GM21737 (cell line): ENCODE results near the gene MAP3K21.

Experiments used
- ATAC-seq: cut with Tn5 transposase; IDR thresholded peaks from one replicate; pipeline ENCODE4 v1.9.1; 2021; ENCODE audit warnings: mild to moderate bottlenecking, moderate library complexity; ENCODE audit not compliant: unreplicated experiment

MAP3K21 gene

DNA sequence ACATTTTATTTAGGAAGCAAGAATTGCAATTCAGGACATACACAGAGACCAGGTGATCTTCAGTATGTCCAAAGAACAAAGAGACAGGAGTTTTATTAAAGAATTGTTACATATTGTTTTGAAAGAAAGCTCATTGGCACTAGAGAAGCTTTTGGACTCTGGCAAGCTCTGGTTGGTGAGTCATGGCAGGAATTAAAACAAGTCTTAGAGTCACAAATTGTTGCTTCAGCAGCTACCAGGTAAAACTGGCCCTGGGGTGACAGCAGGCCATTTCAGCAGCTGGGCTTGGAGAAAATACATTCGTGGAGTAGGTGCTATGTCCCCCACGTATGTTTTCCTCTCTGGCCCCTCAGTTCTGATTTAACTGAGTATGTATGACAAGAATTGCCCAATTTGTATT lies 58.8 kb downstream of the MAP3K21 start:
- no peak for ATAC-seq

DNA sequence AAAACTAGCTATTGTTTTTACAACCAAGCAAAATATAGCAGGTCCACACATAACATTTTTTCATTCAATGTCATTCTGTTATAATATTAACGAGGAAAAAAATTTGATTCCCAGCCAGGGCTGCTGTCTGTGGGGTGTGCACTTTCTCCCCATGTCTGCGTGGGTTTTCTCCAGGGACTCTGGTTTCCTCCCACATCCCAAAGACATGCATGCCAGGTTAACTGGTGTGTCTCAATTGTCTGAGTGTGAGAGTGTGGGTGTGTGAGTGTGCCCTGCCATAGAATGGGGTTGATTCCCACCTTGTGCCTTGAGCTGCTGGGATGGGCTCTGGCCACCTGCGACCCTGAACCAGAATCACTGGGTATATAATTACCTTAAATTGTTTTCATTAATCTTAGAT lies 60.1 kb downstream of the MAP3K21 start:
- no peak for ATAC-seq

DNA sequence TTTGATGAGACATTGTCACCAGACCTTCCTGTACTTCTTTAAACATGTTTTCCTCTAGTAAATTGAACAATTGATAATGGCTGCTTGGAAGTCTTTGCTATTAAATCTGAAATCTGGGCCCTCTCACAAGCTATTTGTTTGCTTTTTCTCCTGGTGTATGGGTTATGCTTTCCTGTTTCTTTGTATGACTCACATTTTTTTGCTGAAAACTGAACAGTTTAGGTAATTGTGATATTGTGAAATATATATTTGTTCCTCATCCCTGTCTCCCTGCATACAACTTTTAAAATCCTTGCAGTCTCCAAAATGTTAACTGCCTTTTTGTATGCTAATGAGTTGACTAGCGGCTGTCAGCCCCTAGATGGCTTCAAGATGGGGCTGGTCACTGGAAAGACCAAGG lies 61.6 kb downstream of the MAP3K21 start:
- no peak for ATAC-seq

DNA sequence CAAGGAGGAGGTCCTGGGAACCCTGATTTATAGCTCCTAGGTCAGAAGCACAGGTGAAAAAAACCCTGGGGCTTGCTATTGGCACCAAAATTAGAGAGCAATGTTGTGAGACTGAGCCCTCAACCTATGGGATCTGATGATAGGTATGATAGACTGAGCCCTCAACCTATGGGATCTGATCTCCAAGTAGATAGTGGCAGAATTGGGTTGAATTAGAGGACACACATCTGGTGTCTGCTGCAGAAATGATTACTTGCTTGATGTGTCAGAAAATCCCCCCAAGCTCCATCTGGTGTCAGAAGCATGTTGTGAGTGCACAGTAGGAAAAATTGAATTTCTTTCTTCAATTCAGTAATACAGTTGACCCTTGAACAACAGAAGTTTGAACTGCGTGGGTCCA lies 62.4 kb downstream of the MAP3K21 start:
- ATAC-seq = no peak

DNA sequence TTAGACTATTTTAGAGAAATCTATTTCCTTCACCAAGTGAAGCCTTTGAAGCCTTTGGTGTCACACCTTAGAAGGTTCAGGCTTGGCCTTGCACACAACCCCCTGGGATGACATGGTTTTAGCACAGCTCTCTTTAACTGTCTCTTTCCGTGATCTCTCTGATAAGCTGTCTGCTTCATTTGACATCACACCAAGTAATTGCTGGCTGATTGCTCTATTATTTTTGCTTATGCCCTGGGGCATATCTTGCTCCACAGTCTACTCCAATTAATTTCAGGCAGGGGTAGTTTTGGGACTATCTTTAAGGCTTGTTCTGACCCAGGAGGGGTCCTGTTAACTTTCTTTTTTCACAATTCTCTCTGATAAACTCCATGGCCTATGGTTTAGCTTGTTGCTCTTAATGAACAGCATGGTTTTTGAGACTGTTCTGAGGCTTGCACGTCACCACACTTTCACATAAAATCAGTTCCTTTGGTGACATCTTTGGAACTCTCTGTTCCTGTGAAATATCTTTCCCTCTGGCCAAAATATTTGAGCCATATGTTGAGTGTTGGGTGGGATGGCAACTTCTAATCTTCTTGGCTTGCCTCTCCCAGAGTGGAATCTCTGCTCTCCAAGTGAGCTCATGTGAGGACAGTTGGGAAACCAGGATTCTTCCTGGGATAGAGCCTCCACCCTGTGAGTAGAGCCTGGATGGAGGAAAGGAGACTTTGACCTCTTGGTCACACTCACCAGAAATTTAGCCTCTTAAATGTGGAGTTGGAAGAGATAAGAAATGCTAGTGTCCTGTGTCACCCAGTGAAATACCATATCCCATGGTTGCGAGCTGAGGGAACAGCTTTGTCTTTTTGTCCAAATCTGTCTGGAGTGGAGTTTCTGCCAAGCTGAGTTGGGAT lies 63.6 kb downstream of the MAP3K21 start:
- ATAC-seq = no peak

DNA sequence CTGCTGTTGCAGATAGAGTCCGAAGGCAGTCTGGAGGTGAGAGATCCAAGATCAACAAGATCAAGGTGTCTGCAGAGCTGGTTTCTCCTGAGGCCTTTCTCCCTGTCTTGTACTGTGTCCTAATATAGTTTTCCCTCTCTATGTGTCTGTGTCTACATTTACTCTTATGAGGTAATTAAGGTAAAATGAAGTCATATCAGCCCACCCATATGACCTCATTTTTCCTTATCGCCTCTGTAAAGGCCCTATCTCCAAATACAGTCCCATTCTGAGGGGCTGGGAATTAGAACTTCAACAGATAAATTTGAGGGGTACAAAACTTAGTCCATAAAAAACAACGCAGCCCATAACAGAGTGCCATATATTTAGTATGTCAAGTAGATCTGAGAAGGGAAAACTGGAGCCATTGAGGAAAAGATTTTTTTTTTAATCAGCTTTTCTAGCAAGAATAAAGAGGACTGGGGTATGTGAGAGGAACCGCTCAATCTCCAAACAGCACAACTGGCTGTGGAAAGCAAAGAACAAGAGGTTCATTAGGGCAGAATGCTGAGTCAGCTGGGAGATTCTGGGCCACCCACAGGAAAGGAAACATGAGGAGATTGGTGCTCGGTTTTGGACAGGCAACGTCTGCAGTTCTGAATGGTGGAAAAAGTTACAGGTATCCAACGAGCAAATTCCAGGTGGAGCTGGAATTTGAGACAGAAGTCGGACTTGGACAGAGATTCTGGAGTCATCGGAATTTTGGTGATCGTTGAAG lies 65.7 kb downstream of the MAP3K21 start:
- no peak for ATAC-seq

DNA sequence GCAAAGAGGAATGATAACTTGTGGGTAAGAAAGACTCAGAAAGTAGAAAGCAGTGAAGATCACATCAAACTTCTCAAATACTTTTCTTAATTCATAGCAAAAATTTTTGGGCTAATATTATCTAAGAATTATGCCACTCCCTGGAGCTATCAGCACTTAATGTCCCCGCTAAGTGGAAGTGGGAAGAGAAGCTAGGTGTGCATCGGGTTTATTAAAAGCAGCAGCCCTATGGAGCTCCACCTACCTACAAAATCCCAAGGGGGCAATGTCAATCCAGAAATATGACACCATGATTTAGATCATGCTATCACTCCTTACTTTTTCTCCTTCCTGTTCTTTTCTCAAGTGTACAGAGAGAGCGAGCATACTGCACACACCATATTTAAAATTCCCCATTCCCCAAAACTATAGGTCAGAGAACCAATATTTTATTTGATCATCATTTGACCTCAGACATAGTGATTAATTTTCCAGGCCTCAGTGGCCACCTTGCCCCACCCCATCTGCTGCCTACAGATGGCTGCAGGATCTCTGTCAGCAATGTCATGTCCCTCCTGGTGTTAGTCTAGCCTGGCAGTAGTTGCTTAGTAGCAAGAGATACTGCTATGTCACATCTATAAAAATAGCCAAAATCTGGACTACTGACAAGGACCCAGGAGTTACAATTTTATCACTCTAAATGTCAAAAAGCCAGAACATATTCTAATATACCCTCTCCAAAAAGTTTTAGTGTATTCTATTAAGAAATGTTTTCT lies 66.6 kb downstream of the MAP3K21 start:
- ATAC-seq = no peak

DNA sequence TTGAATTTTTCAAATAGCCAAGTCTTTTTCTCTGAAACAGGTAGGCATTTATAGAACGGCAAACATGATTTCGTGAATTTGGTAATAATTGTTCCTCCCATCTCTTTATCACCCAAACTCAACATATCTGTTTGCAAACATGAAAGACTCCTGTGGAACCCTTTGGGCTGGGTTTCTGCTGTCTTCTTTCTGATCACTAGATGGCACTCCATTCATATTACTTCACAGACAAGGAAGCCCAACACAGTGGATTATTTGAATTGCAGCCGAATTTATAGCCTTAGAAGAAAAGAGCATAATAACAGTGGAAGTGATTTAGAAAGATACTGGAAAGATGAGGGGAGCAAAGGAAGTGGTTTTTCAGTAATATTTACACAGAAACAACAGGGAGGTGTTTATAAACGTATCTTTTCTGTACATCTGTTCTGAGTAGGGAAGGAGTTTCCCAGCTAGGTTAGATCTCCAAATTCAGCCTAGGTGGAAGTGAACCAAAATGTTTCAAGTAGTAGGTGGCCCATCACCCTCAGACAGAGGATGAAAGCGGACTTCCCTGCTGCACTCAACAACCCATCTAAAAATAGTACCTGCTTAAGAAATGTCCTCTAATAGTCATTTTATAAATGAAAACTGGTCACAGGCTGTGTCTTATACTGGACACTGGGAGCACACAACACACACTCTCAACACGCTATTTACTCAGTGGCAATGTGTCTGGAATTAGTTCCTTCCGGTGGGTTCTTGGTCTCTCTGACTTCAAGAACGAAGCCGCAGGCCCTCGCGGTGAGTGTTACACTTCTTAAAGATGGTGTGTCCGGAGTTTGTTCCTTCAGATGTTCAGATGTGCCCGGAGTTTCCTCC lies 67.6 kb downstream of the MAP3K21 start:
- no peak for ATAC-seq

DNA sequence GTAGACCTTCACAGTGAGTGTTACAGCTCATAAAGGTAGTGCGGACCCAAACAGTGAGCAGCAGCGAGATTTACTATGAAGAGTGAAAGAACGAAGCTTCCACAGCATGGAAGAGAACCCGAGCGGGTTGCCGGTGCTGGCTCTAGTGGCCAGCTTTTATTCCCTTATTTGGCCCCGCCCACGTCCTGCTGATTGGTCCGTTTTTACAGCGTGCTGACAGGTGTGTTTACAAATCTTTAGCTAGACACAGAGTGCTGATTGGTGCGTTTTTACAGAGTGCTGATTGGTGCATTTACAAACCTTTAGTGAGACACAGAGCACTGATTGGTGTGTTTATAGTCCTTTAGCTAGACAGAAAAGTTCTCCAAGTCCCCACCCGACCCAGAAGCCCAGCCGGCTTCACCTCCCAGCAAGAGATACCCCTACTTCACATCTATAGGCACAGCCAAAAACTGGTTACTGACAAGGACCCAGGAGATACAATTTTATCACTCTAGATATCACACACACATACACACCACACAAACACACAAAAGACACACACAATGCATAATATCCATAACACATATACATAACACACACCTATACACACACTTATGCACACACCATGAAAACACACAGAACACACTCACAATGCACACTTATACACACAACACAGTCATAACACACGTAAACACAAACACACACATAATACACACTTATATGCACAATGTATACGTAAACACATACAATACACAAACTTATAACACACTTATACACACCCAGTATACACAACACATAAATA lies 68.5 kb downstream of the MAP3K21 start:
- no peak for ATAC-seq

DNA sequence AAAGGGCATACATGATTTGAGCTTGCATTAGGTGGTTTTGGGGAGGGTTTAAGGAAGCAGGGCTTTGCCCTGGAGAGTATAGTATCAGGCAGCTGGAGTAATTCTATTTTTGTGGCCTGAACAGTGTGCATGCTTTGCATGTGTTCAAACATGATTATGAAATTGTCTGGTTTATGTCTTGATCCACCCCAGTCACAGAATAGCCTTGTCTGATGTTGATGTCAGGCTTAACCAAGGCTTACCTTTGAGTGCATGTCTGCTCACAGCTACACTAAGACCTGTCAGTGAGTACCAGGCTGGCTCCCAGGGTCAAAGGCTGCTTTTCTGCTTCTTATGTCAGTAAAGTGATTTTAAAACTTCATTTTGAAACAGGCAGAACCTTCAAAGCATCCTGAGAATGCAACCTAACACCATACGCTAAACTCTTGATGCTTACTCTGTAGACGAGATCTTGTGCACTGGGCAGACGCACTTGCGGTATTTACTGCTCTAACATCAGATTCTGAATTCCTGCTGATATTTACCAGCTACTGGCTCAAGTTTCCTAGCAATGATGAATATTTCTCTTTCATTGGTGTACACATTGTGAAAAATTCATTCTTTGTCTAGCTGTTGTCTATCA lies 78.9 kb downstream of the MAP3K21 start:
- no peak for ATAC-seq

DNA sequence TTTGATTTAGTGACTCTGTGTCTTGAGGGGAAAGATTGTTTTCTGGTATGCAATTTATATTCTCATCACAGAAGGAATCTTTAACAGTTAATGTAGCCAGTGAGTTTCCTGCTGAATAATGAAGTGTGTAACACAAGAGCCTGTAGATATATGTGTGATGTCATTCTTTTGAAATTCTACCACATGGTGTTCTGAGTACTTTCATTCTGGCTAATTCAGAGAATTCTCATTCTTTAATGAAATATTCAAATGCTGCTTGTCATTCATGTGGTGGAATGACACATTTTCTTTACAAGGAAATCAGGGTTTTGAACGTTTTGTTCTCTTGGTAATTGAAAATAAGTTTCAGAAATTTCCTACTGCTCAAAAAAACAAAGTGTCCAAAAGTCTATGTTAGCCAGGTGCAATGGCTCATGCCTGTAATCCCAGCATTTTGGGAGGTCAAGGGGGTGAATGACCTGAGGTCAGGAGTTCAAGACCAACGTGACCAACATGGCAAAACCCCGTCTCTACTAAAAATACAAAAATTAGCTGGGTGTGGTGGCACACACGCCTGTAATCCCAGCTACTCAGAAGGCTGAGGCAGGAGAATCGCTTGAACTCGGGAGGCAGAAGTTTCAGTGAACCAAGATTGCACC lies 79.6 kb downstream of the MAP3K21 start:
- no peak for ATAC-seq

DNA sequence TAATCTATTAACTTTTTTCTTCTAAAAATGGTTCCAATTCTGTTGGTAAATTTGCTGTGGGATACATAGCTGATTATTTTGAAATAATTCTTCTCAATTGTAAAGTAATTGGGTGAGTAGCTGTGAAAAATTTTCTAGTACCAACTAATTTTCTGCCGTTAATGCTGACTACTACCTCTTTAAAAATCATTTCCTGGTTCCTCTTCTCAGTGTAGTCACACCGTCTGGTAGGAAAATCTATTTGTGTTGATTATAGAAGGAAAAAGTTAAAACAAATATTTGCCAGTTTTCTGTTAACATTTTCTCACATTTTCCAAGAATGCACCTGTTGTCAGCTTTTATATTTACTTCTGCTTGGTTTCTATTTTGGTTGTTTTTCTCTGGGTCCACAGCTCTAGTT lies 82.0 kb downstream of the MAP3K21 start:
- no peak for ATAC-seq

DNA sequence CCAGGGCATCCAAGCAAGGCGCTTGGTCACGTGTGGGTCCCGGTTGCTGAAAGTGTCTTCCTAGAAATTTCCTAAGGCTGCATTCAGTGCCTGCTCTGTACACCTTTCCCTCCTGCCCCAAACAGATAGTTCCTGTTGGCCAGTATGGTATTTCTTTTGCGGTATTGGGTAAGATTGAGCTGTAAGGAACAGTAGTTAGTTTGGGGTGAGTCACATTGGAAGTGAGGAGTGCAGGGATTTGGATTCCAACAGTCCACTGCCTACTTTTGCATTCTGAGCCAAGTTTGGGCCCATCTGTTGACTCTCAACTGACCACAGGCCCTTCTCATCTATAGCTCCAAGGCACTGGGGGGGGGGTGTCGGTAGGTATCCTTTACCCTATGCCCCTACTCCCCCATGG lies 83.4 kb downstream of the MAP3K21 start:
- no peak for ATAC-seq

DNA sequence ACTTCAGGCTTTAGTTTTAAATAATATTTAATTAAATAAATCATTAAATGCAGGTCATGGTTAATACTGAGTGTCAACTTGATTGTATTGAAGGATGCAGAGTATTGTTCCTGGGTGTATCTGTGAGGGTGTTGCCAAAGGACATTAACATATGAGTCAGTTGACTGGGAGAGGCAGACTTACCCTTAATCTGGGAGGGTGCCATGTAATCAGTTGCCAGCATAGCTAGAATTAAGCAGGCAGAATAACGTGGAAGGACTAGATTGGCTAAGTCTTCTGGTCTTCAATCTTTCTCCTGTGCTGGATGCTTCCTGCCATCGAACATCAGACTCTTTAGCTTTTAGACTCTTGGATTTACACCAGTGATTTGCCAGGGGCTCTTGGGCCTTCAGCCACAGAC lies 85.3 kb downstream of the MAP3K21 start:
- no peak for ATAC-seq

DNA sequence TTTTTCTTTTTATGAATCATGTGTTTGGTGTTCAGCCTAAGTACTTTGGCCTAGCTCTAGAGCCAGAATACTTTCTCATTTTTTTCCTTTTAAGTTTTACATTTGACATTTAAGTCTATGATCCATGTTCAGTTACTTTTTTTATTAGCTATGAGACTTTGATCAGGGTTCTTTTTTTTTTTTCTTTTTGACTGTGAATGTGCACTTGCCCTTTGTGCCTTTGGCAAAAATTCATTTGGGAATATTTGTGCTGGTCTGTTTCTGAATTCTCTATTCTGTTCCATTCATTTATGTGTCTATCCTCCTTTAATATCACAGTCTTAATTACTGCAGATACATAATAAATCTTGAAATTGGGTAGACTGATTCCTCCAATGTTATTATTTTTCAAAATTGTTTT lies 93.8 kb downstream of the MAP3K21 start:
- ATAC-seq = no peak

DNA sequence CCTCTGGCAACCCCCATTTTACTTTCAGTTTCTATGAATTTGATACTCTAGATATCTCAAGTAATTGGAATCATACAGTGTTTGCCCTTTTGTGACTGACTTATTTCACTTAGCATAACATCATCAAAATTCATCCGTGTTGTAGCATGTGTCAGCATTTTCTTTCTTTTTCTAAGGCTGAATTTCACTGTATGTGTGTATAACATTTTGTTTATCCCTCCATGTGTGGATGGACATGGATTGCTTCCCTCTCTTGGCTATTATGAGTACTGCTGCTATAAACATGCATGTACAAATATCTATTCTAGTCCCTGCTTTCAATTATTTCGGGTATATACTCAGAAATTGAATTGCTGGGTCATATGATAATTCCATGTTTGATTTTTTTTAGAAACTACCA lies 97.3 kb downstream of the MAP3K21 start:
- ATAC-seq = no peak

DNA sequence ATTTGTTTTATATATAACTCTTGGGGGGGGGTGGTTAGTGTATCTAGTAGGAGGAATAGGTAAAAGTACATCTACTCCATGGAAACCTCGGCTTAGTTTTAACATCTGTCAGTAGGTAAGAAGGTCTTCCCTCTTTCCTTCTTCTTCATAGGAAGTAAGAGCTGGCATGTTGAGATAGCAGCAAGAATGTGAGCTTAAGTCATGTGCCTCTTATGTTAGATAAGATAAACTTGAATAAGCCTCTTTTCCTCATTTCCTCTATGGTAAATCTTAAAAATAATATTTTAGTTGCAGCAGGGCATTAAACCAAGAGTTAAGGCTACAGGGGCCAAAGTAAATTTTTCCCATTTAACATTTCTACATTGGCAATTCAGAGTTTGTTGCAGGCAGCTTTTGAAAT lies 100.4 kb downstream of the MAP3K21 start:
- ATAC-seq = no peak

DNA sequence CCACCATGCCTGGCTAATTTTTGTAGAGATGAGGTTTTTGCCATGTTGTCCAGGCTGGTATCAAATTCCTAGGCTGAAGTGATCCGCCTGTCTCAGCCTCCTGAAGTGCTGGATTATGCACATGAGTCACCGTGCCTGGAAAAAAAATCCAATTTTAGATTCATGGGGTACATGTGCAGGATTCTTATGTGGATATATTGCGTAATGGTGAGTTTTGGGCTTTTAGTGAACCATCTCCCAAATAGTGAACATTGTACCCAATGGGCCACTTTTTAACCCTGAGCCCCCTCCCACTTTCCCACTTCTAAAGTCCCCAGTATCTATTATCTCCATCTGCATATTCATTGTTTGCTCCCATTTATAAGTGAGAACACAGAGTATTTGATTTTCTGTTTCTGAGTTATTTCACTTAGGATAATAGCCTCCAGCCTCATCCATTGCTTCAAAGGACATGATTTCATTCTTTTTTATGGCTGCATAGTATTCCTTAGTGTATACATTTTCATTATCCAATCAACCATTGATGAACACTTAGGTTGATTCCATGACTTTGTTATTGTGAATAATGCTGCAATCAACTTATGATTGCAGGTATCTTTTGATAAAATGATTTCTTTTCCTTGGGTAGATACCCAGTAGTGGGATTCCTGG lies 104.4 kb downstream of the MAP3K21 start:
- no peak for ATAC-seq
